Right atrium auricular region (tissue), 2 donors: ENCODE results near the gene ICAM2. TPM values are rescaled to one million over a fixed set of nuclear protein-coding genes. Genes with fewer than 3 reads are reported as not detected.

Source experiments
- DNase-seq: peaks from one replicate; pipeline ENCODE4 v3.0.0-alpha.2; 2019; ENCODE audit warnings: low spot score
- H3K27ac ChIP-seq, 2 donors: fragments of 200-600 bp; sonication (generic); 1 replicate in 1 of 2; 2 replicates in 1 of 2; pipeline ENCODE4 v1.5.1; 2016 to 2019
- H3K27me3 ChIP-seq, 2 donors: fragments of 200-600 bp; sonication (generic); one replicate each; pipeline versions ENCODE4 v1.5.1 to v1.6.0; 2017 to 2019
- H3K36me3 ChIP-seq: fragments of 200-600 bp; sonication (generic); one replicate; pipeline ENCODE4 v1.5.1; 2016
- H3K4me1 ChIP-seq, 2 donors: fragments of 200-600 bp; sonication (generic); one replicate each; pipeline versions ENCODE4 v1.5.1 to v1.6.0; 2017 to 2019
- H3K4me3 ChIP-seq, 2 donors: fragments of 200-600 bp; sonication (generic); 1 replicate in 1 of 2; 2 replicates in 1 of 2; pipeline ENCODE4 v1.5.1; 2017 to 2019; ENCODE audit warnings: mild to moderate bottlenecking in 1 of 2, moderate library complexity in 1 of 2
- H3K9me3 ChIP-seq, 2 donors: fragments of 200-600 bp; sonication (generic); one replicate each; pipeline ENCODE4 v1.5.1; 2019
- total RNA-seq, 2 donors: library from RNA; depleted of rRNA; stranded (reverse); fragments of >200 nt; gene quantifications; one replicate each; pipeline ENCODE4 v1.1.0, GENCODE V29; 2016
- TF ChIP-seq, protein P1 (sequence below), 2 donors: fragments of 200-600 bp; sonication (generic); IDR thresholded peaks; one replicate each; pipeline ENCODE4 v1.5.1; 2019; ENCODE audit warnings: antibody characterized with exemption in 2 of 2

ICAM2 gene
- total RNA-seq, 2 donors from 2014 or later = 74.6 to 109 TPM

DNA sequence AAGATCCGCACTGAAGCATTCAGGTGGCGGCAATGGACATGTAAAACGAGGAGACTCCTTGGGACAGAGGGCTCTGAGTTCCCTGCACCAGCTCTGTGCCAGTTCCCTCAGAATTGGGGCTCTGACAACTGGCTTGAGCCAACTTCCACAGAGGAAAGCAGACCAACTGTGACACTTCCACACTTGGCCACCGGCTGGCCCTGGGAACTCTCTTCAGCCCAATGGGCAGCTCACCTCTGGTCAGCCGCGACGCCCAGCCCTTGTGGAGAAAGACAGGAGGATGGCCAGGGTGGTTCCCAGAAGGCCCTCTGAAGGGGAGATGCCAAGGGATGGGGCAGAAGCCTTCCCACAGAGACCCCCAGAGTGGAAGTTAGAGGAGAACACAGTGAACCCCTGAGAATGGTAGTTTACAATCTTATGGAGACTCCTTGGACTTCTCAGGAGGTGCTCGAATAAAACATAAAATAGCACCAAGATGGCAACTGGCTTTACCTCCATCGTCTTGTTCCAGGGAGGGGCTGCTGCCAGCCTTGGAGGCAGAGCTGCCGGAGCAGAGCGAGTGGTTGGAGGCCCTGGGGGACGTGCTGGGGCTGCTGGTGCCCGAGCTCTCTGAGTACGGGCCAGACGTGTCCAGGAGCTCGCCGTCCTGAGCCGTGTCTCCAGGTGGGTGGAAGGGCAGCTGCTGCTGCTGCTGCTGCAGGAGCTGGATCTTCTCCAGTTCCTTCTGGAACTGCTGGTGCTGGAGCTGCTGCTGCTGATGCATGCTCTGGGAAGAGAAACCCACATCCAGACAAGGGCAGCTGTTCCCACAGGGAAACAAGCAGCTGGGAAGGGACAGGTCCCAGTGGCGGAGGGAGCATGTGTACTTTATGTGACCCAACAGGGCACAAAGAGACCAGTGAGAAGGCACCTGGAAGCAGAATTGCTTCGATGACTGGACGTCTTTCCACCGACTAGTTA lies 35.0 kb upstream of the ICAM2 start:
- Histone ChIP-seq H3K4me1 (no peaks in the 10 kb centered on the region), H3K27ac (no peak overlapping the region), H3K9me3 (no peaks in the 10 kb centered on the region), H3K4me3 (no peak overlapping the region), H3K27me3 (no peaks in the 10 kb centered on the region), H3K36me3 (peaks cover 56% of the 10 kb centered on the region)
- TF ChIP-seq, protein P1, sequence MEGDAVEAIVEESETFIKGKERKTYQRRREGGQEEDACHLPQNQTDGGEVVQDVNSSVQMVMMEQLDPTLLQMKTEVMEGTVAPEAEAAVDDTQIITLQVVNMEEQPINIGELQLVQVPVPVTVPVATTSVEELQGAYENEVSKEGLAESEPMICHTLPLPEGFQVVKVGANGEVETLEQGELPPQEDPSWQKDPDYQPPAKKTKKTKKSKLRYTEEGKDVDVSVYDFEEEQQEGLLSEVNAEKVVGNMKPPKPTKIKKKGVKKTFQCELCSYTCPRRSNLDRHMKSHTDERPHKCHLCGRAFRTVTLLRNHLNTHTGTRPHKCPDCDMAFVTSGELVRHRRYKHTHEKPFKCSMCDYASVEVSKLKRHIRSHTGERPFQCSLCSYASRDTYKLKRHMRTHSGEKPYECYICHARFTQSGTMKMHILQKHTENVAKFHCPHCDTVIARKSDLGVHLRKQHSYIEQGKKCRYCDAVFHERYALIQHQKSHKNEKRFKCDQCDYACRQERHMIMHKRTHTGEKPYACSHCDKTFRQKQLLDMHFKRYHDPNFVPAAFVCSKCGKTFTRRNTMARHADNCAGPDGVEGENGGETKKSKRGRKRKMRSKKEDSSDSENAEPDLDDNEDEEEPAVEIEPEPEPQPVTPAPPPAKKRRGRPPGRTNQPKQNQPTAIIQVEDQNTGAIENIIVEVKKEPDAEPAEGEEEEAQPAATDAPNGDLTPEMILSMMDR (IDR thresholded peaks at IDR 0.05) = no peak
- no peak for DNase-seq

DNA sequence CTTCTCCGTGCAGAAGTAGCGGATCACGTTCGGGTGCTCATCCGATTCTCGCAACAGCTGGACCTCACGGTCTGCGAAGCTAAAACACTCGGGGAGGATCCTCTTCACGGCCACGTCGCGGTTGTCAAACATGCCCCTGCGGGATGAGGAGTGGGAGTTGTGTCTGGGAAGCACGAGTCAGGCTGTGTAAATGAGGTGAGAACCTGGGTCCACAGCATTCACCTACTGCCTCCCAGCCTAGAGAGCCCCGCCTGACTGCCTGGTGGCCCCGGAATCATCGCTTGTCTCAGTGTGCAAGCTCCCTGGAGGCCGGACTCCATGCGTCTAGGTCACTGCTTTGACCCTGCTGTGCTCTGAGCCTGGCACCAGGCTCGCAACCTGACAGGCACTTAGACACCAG lies 33.9 kb upstream of the ICAM2 start:
- Histone ChIP-seq H3K4me3 (no peak overlapping the region), H3K4me1 (no peaks in the 10 kb centered on the region), H3K27me3 (no peaks in the 10 kb centered on the region), H3K9me3 (no peaks in the 10 kb centered on the region), H3K27ac (no peak overlapping the region), H3K36me3 (peaks cover 55% of the 10 kb centered on the region)
- DNase-seq = no peak
- TF ChIP-seq, protein P1 (IDR thresholded peaks at IDR 0.05) = no peak

DNA sequence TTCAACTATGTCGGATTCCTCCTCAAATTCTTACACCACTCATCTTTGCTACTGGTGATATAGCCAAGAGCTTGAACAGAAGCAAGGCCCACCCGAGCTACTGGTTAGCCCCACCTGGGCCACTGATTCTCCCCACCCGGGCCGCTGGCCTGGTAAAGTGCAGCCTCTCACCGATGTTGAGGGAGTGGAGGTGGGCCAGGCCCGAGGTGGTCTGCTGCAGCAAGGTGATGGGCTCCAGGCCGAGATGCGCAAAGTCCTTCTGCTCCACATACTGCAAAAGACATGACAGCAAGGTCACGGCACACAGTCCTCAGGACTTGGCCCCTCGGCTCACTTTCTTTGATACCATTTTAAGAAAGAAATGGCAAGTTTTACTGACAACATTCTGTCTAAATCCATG lies 32.7 kb upstream of the ICAM2 start:
- Histone ChIP-seq H3K27me3 (no peaks in the 10 kb centered on the region), H3K4me1 (no peaks in the 10 kb centered on the region), H3K9me3 (no peaks in the 10 kb centered on the region), H3K4me3 (no peak overlapping the region), H3K36me3 (peaks cover 67% of the 10 kb centered on the region), H3K27ac (no peak overlapping the region)
- DNase-seq = no peak
- TF ChIP-seq, protein P1 (IDR thresholded peaks at IDR 0.05) = no peak

DNA sequence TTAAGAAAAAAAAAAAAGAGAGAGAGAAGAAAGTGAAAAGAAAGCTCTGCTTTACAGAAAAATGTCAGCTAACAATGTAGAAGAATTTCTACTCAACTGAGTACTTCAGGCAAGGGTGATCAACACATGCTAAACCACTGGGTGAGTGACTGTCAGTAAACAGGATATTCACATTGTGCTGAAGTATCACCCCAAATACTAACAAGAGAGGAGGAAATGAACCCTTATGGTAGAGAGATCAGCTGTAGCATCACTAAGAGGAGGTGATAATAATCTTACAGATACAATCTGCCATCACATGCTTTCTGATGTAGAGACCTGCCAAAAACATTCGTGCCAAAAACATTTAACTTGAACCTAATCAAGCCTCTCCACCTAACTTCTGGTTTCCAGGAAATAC lies 30.7 kb upstream of the ICAM2 start:
- Histone ChIP-seq H3K27me3 (no peaks in the 10 kb centered on the region), H3K27ac (no peak overlapping the region), H3K4me3 (no peak overlapping the region), H3K36me3 (peaks cover 75% of the 10 kb centered on the region), H3K4me1 (no peaks in the 10 kb centered on the region), H3K9me3 (no peaks in the 10 kb centered on the region)
- DNase-seq = no peak
- TF ChIP-seq, protein P1 (IDR thresholded peaks at IDR 0.05) = no peak

DNA sequence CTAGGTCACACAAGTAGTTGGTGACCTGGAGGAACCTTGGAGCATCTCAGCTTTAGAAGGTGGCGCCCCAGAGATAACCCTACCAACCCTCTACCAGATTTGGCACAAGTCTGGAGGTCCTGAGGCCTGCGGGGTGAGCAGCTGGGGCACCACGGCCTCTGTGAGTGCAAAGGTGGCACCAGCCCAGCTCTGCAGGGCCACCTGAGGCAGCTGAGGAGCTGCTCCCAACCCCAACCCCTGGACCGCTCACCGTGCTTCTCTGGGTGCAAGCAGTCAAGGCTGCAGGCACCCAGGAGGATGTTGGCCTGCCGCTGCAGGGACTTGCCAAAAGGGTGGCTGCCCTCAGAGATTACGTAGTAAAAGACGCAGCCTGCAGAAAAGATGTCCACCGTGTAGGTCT lies 28.4 kb upstream of the ICAM2 start:
- no peak overlapping the region for H3K4me3 ChIP-seq
- TF ChIP-seq, protein P1 (IDR thresholded peaks at IDR 0.05) = no peak
- H3K9me3 ChIP-seq = no peaks in the 10 kb centered on the region
- H3K4me1 ChIP-seq = no peaks in the 10 kb centered on the region
- H3K27ac ChIP-seq = no peak overlapping the region
- H3K36me3 ChIP-seq = peaks cover 79% of the 10 kb centered on the region
- no peaks in the 10 kb centered on the region for H3K27me3 ChIP-seq
- no peak for DNase-seq
